ENCODE measurements around the gene CASP8AP2. TPM values are rescaled to one million over a fixed set of nuclear protein-coding genes. Genes with fewer than 3 reads are reported as not detected.
A peak's percentile ranks its signal among the peaks of the same experiment; 100 is the strongest.
"Not testable (repeated sequence)": the region's sequence is repeated elsewhere in the genome, so short reads cannot be mapped to it uniquely, and the experiment has no call there.

The CASP8AP2 gene
- total RNA-seq, 4 donors from 2014 or later, result 6.0 to 17.2 (median 11.3) TPM

GRCh38 chr6:89803271-89803670, 26.4 kb upstream of the CASP8AP2 start:
- peaks cover 0 to 50% (median 4%) of the 10 kb centered on the region in 3 donors for H3K36me3 ChIP-seq
- H3K4me3 ChIP-seq, result no peak overlapping the region
- H3K27me3 ChIP-seq, result no peaks in the 10 kb centered on the region
- no peak for TF ChIP-seq CTCF (IDR thresholded peaks at IDR 0.05)
- no peak for TF ChIP-seq POLR2A (IDR thresholded peaks at IDR 0.05)
- no peaks in the 10 kb centered on the region for H3K9me3 ChIP-seq
- intact Hi-C loops (cut with DNase I), result no loop called here
- no peaks in the 10 kb centered on the region for H3K4me1 ChIP-seq
- DNase-seq, result no peak
- WGBS, 2 donors, result 88% methylated on average over 8 to 9 of the region's 10 CpGs
- H3K27ac ChIP-seq, result no peak overlapping the region

GRCh38 chr6:89805814-89806371, 23.8 kb upstream of the CASP8AP2 start:
- intact Hi-C loops (cut with DNase I), result no loop called here
- DNase-seq, result no peak
- TF ChIP-seq POLR2A (IDR thresholded peaks at IDR 0.05), result no peak
- Histone ChIP-seq H3K4me3 (no peak overlapping the region), H3K36me3 (peaks cover 0 to 24% (median 4%) of the 10 kb centered on the region in 3 donors), H3K9me3 (no peaks in the 10 kb centered on the region), H3K27ac (no peak overlapping the region), H3K27me3 (no peaks in the 10 kb centered on the region), H3K4me1 (no peaks in the 10 kb centered on the region)
- 92 to 93% methylated on average over 5 to 6 of the region's 6 CpGs for WGBS, 2 donors

GRCh38 chr6:89807581-89807980, 22.1 kb upstream of the CASP8AP2 start:
- H3K36me3 ChIP-seq, result peaks cover 0 to 7% (median 0%) of the 10 kb centered on the region in 3 donors
- no peak for DNase-seq
- H3K27me3 ChIP-seq, result no peaks in the 10 kb centered on the region
- TF ChIP-seq CTCF (IDR thresholded peaks at IDR 0.05), result no peak
- TF ChIP-seq POLR2A (IDR thresholded peaks at IDR 0.05), result no peak
- 93 to 98% methylated on average over 3 of the region's 3 CpGs for WGBS, 2 donors
- no peaks in the 10 kb centered on the region for H3K9me3 ChIP-seq
- intact Hi-C loops (cut with DNase I), result no loop called here
- H3K4me3 ChIP-seq, result no peak overlapping the region
- no peaks in the 10 kb centered on the region for H3K4me1 ChIP-seq
- H3K27ac ChIP-seq, result no peak overlapping the region

GRCh38 chr6:89813422-89813821, 16.3 kb upstream of the CASP8AP2 start:
- H3K36me3 ChIP-seq; H3K4me3 ChIP-seq; H3K9me3 ChIP-seq; H3K27me3 ChIP-seq; H3K27ac ChIP-seq; intact Hi-C loops (cut with DNase I); DNase-seq: not testable (repeated sequence)
- H3K4me1 ChIP-seq, result peaks cover 6 to 17% (median 9%) of the 10 kb centered on the region in 3 donors
- WGBS, 2 donors, result 88% methylated on average over 2 to 3 of the region's 3 CpGs

- 63 to 75% methylated on average over 3 of the region's 3 CpGs for WGBS, 2 donors
- TF ChIP-seq POLR2A (IDR thresholded peaks at IDR 0.05), result no peak
- TF ChIP-seq CTCF (IDR thresholded peaks at IDR 0.05), result no peak
- H3K4me1 ChIP-seq, result peaks cover 16 to 32% (median 17%) of the 10 kb centered on the region in 3 donors
- no peak overlapping the region for H3K4me3 ChIP-seq
- DNase-seq, result no peak
- no peaks in the 10 kb centered on the region for H3K9me3 ChIP-seq
- intact Hi-C loops (cut with DNase I), result no loop called here
- no peaks in the 10 kb centered on the region for H3K36me3 ChIP-seq
- no peaks in the 10 kb centered on the region for H3K27me3 ChIP-seq
- H3K27ac ChIP-seq, result no peak overlapping the region
Measured at GRCh38 chr6:89817481-89817880, 12.2 kb upstream of the CASP8AP2 start.

- Histone ChIP-seq H3K27ac (peak overlapping the region; percentile 89 to 96 (median 91)), H3K9me3 (no peaks in the 10 kb centered on the region), H3K4me3 (peak overlapping the region; percentile 74 to 92 (median 82)), H3K36me3 (no peaks in the 10 kb centered on the region), H3K27me3 (no peaks in the 10 kb centered on the region), H3K4me1 (peaks cover 16 to 32% (median 17%) of the 10 kb centered on the region in 3 donors)
- TF ChIP-seq CTCF (IDR thresholded peaks at IDR 0.05) (no peak), POLR2A (IDR thresholded peaks at IDR 0.05) (no peak)
- WGBS, 2 donors, result 0% methylated on average over 11 to 14 of the region's 14 CpGs
- intact Hi-C loops (cut with DNase I), result no loop called here
- DNase-seq, result no peak
Measured at GRCh38 chr6:89818977-89819335, 10.7 kb upstream of the CASP8AP2 start.

Data from esophagus squamous epithelium (tissue), 5 donors.